Measurements from ENCODE around the gene SLC9B1. TPM values are rescaled to one million over a fixed set of nuclear protein-coding genes. Genes with fewer than 3 reads are reported as not detected.

Gene SLC9B1
- polyA plus RNA-seq, 1 of the 3 experiments (the other 2 are of a cell fraction), result 0.21 TPM

DNA sequence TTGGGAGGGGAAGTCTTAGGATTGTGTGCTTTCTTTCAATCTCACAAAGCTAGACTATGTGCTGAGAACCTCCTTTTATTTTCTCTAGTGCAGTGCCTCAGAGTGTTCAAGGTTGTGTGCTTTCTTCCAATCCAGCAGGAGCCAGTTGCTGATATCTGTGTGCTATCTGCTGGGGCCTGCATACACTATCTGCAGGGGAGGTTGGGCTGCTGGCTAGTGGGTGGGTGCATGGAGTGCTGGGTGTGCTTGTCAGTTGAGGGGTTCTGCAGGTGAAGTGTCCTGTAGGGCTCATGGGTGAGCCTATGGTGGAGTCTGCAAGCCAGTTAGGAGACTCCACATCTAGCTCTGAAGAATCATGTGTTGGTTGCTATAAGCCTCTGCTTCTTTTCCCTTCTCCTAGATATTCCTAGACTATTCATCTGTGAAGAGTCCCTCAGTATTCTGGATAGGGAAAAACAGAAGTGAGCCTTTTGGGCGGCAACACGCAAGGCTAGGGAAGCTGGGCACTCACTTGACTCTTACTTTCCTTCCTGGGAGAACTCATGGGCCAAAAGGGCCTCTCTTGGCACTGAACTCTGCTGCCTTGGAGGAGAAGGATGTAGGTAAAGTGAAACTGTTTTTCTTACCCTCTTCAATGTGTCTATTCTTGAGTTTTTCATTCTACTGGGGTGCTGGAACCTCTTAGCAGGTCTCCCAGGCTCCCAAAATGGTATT lies 158.7 kb downstream of the SLC9B1 start:
- Histone ChIP-seq H3K9ac (no peak overlapping the region), H2AFZ (ENCODE audit: low read depth) (no peak overlapping the region), H3K27ac (ENCODE audit: low read depth in 2 of 2, low read length in 1 of 2) (no peak overlapping the region), H4K20me1 (ENCODE audit: insufficient read depth) (no peaks in the 10 kb centered on the region), H3K4me3 (ENCODE audit: low read depth in 2 of 2, low read length in 1 of 2) (no peak overlapping the region), H3K9me2 (no peaks in the 10 kb centered on the region), H3K79me2 (ENCODE audit: insufficient read depth) (peaks cover 24% of the 10 kb centered on the region; the same call in 1 of the 2 replicates), H3F3A (replicated peaks; ENCODE audit: insufficient read depth) (peaks cover 3% of the 10 kb centered on the region), H3K36me3 (replicated peaks in 1 of 2; ENCODE audit: control insufficient read depth in 1 of 2, insufficient read depth in 2 of 2, low read length in 1 of 2) (peaks cover 2 to 7% of the 10 kb centered on the region in 2 experiments), H3K27me3 (ENCODE audit: insufficient read depth) (no peaks in the 10 kb centered on the region), H3K4me1 (ENCODE audit: control insufficient read depth in 1 of 2, insufficient read depth in 2 of 2, low read depth in 1 of 2, low read length in 1 of 2) (no peaks in the 10 kb centered on the region), H3K4me2 (no peak overlapping the region), H3K9me3 (peaks cover 2% of the 10 kb centered on the region; the same call in 1 of the 2 replicates)
- TF ChIP-seq JUND (IDR thresholded peaks at IDR 0.05) (no peak), ELF1 (IDR thresholded peaks at IDR 0.05) (no peak), SMC3 (IDR thresholded peaks at IDR 0.05; ENCODE audit: low read depth, low read length) (no peak), TEAD4 (IDR thresholded peaks at IDR 0.05; ENCODE audit: borderline replicate concordance, insufficient read depth) (no peak), EZH2phosphoT487 (IDR thresholded peaks at IDR 0.05; ENCODE audit: borderline replicate concordance, low read depth) (no peak), GATA2 (CRISPR knock-in tag; IDR thresholded peaks at IDR 0.05) (no peak)
- TF ChIP-seq, protein P1, sequence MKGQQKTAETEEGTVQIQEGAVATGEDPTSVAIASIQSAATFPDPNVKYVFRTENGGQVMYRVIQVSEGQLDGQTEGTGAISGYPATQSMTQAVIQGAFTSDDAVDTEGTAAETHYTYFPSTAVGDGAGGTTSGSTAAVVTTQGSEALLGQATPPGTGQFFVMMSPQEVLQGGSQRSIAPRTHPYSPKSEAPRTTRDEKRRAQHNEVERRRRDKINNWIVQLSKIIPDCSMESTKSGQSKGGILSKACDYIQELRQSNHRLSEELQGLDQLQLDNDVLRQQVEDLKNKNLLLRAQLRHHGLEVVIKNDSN (IDR thresholded peaks at IDR 0.05; ENCODE audit: borderline replicate concordance, low read depth), result no peak
- TF ChIP-seq, protein P2, sequence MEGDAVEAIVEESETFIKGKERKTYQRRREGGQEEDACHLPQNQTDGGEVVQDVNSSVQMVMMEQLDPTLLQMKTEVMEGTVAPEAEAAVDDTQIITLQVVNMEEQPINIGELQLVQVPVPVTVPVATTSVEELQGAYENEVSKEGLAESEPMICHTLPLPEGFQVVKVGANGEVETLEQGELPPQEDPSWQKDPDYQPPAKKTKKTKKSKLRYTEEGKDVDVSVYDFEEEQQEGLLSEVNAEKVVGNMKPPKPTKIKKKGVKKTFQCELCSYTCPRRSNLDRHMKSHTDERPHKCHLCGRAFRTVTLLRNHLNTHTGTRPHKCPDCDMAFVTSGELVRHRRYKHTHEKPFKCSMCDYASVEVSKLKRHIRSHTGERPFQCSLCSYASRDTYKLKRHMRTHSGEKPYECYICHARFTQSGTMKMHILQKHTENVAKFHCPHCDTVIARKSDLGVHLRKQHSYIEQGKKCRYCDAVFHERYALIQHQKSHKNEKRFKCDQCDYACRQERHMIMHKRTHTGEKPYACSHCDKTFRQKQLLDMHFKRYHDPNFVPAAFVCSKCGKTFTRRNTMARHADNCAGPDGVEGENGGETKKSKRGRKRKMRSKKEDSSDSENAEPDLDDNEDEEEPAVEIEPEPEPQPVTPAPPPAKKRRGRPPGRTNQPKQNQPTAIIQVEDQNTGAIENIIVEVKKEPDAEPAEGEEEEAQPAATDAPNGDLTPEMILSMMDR (IDR thresholded peaks at IDR 0.05), result no peak
- TF ChIP-seq, protein P3, sequence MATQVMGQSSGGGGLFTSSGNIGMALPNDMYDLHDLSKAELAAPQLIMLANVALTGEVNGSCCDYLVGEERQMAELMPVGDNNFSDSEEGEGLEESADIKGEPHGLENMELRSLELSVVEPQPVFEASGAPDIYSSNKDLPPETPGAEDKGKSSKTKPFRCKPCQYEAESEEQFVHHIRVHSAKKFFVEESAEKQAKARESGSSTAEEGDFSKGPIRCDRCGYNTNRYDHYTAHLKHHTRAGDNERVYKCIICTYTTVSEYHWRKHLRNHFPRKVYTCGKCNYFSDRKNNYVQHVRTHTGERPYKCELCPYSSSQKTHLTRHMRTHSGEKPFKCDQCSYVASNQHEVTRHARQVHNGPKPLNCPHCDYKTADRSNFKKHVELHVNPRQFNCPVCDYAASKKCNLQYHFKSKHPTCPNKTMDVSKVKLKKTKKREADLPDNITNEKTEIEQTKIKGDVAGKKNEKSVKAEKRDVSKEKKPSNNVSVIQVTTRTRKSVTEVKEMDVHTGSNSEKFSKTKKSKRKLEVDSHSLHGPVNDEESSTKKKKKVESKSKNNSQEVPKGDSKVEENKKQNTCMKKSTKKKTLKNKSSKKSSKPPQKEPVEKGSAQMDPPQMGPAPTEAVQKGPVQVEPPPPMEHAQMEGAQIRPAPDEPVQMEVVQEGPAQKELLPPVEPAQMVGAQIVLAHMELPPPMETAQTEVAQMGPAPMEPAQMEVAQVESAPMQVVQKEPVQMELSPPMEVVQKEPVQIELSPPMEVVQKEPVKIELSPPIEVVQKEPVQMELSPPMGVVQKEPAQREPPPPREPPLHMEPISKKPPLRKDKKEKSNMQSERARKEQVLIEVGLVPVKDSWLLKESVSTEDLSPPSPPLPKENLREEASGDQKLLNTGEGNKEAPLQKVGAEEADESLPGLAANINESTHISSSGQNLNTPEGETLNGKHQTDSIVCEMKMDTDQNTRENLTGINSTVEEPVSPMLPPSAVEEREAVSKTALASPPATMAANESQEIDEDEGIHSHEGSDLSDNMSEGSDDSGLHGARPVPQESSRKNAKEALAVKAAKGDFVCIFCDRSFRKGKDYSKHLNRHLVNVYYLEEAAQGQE (IDR thresholded peaks at IDR 0.05; ENCODE audit: low read depth, low read length), result no peak
- POLR2A ChIA-PET, result no interaction called here
- no peak for DNase-seq
- CTCF ChIA-PET, result interaction anchor here (1.3 kb wide), 1 partner anchor 60 kb away, joined by 3 read pairs; no protein-coding TSS in a partner anchor
- WGBS (ENCODE audit: low lambda C conversion rate), result 100% methylated on average over 1 of the region's 2 CpGs
